ENCODE data around the gene YEATS4.

YEATS4 gene

GRCh38 chr12:69339999-69340398 lies 19.5 kb upstream of the YEATS4 start:
- Histone ChIP-seq H3K36me3 (ENCODE audit: control insufficient read depth in 5 of 5, insufficient read depth in 5 of 5, low read length in 5 of 5) (no peaks in the 10 kb centered on the region), H3K27me3 (ENCODE audit: control insufficient read depth in 5 of 5, insufficient read depth in 4 of 5, low read length in 5 of 5) (peaks cover 0 to 5% (median 0%) of the 10 kb centered on the region in 5 donors), H3K27ac (ENCODE audit: low read depth, low read length) (no peak overlapping the region), H3K4me1 (ENCODE audit: control insufficient read depth in 5 of 5, insufficient read depth in 5 of 5, low read length in 5 of 5) (peaks cover 0 to 8% (median 3%) of the 10 kb centered on the region in 5 donors), H3K9me3 (ENCODE audit: control insufficient read depth in 5 of 5, low read length in 5 of 5) (no peaks in the 10 kb centered on the region), H3K9ac (ENCODE audit: low read length in 5 of 5) (no peak overlapping the region), H3K4me3 (ENCODE audit: low read depth in 1 of 5, low read length in 5 of 5) (no peak overlapping the region)

- Histone ChIP-seq H3K9me3 (ENCODE audit: control insufficient read depth in 5 of 5, low read length in 5 of 5) (no peaks in the 10 kb centered on the region), H3K4me1 (ENCODE audit: control insufficient read depth in 5 of 5, insufficient read depth in 5 of 5, low read length in 5 of 5) (peaks cover 0 to 8% (median 3%) of the 10 kb centered on the region in 5 donors), H3K27ac (ENCODE audit: low read depth, low read length) (no peak overlapping the region)
Observed at GRCh38 chr12:69341328-69341727, 18.2 kb upstream of the YEATS4 start.

GRCh38 chr12:69342421-69342820 lies 17.1 kb upstream of the YEATS4 start:
- Histone ChIP-seq H3K9ac (ENCODE audit: low read length in 5 of 5) (no peak overlapping the region), H3K4me1 (ENCODE audit: control insufficient read depth in 5 of 5, insufficient read depth in 5 of 5, low read length in 5 of 5) (peaks cover 0 to 8% (median 3%) of the 10 kb centered on the region in 5 donors), H3K27ac (ENCODE audit: low read depth, low read length) (no peak overlapping the region), H3K27me3 (ENCODE audit: control insufficient read depth in 5 of 5, insufficient read depth in 4 of 5, low read length in 5 of 5) (peaks cover 0 to 5% (median 0%) of the 10 kb centered on the region in 5 donors), H3K9me3 (ENCODE audit: control insufficient read depth in 5 of 5, low read length in 5 of 5) (no peaks in the 10 kb centered on the region), H3K4me3 (ENCODE audit: low read depth in 1 of 5, low read length in 5 of 5) (no peak overlapping the region), H3K36me3 (ENCODE audit: control insufficient read depth in 5 of 5, insufficient read depth in 5 of 5, low read length in 5 of 5) (no peaks in the 10 kb centered on the region)

More at GRCh38 chr12:69341328-69341727, 18.2 kb upstream of the YEATS4 start:
- no peak overlapping the region for H3K4me3 ChIP-seq (ENCODE audit: low read depth in 1 of 5, low read length in 5 of 5)
- no peak overlapping the region for H3K9ac ChIP-seq (ENCODE audit: low read length in 5 of 5)
- no peaks in the 10 kb centered on the region for H3K36me3 ChIP-seq (ENCODE audit: control insufficient read depth in 5 of 5, insufficient read depth in 5 of 5, low read length in 5 of 5)
- peaks cover 0 to 5% (median 0%) of the 10 kb centered on the region in 5 donors for H3K27me3 ChIP-seq (ENCODE audit: control insufficient read depth in 5 of 5, insufficient read depth in 4 of 5, low read length in 5 of 5)

- H3K4me1 ChIP-seq (ENCODE audit: control insufficient read depth in 5 of 5, insufficient read depth in 5 of 5, low read length in 5 of 5) = peaks cover 0 to 3% (median 2%) of the 10 kb centered on the region in 5 donors
- H3K9ac ChIP-seq (ENCODE audit: low read length in 5 of 5) = no peak overlapping the region
- H3K27me3 ChIP-seq (ENCODE audit: control insufficient read depth in 5 of 5, insufficient read depth in 4 of 5, low read length in 5 of 5) = peaks cover 0 to 5% (median 0%) of the 10 kb centered on the region in 5 donors
- H3K9me3 ChIP-seq (ENCODE audit: control insufficient read depth in 5 of 5, low read length in 5 of 5) = no peaks in the 10 kb centered on the region
- H3K27ac ChIP-seq (ENCODE audit: low read depth, low read length) = no peak overlapping the region
- no peaks in the 10 kb centered on the region for H3K36me3 ChIP-seq (ENCODE audit: control insufficient read depth in 5 of 5, insufficient read depth in 5 of 5, low read length in 5 of 5)
- H3K4me3 ChIP-seq (ENCODE audit: low read depth in 1 of 5, low read length in 5 of 5) = no peak overlapping the region
Observed at GRCh38 chr12:69343357-69343756, 16.2 kb upstream of the YEATS4 start.

GRCh38 chr12:69343885-69344612 lies 15.5 kb upstream of the YEATS4 start:
- H3K27ac ChIP-seq (ENCODE audit: low read depth, low read length) = no peak overlapping the region
- H3K9me3 ChIP-seq (ENCODE audit: control insufficient read depth in 5 of 5, low read length in 5 of 5) = no peaks in the 10 kb centered on the region
- peaks cover 0 to 3% (median 0%) of the 10 kb centered on the region in 5 donors for H3K4me1 ChIP-seq (ENCODE audit: control insufficient read depth in 5 of 5, insufficient read depth in 5 of 5, low read length in 5 of 5)
- H3K9ac ChIP-seq (ENCODE audit: low read length in 5 of 5) = no peak overlapping the region
- H3K4me3 ChIP-seq (ENCODE audit: low read depth in 1 of 5, low read length in 5 of 5) = no peak overlapping the region
- peaks cover 0 to 5% (median 0%) of the 10 kb centered on the region in 5 donors for H3K27me3 ChIP-seq (ENCODE audit: control insufficient read depth in 5 of 5, insufficient read depth in 4 of 5, low read length in 5 of 5)
- H3K36me3 ChIP-seq (ENCODE audit: control insufficient read depth in 5 of 5, insufficient read depth in 5 of 5, low read length in 5 of 5) = no peaks in the 10 kb centered on the region

GRCh38 chr12:69345077-69345476 lies 14.5 kb upstream of the YEATS4 start:
- Histone ChIP-seq H3K9ac (ENCODE audit: low read length in 5 of 5) (no peak overlapping the region), H3K27ac (ENCODE audit: low read depth, low read length) (no peak overlapping the region), H3K36me3 (ENCODE audit: control insufficient read depth in 5 of 5, insufficient read depth in 5 of 5, low read length in 5 of 5) (no peaks in the 10 kb centered on the region), H3K9me3 (ENCODE audit: control insufficient read depth in 5 of 5, low read length in 5 of 5) (no peaks in the 10 kb centered on the region), H3K27me3 (ENCODE audit: control insufficient read depth in 5 of 5, insufficient read depth in 4 of 5, low read length in 5 of 5) (peaks cover 0 to 5% (median 0%) of the 10 kb centered on the region in 5 donors), H3K4me1 (ENCODE audit: control insufficient read depth in 5 of 5, insufficient read depth in 5 of 5, low read length in 5 of 5) (peaks cover 0 to 3% (median 0%) of the 10 kb centered on the region in 5 donors), H3K4me3 (ENCODE audit: low read depth in 1 of 5, low read length in 5 of 5) (no peak overlapping the region)

- Histone ChIP-seq H3K36me3 (ENCODE audit: control insufficient read depth in 5 of 5, insufficient read depth in 5 of 5, low read length in 5 of 5) (no peaks in the 10 kb centered on the region), H3K4me1 (ENCODE audit: control insufficient read depth in 5 of 5, insufficient read depth in 5 of 5, low read length in 5 of 5) (peaks cover 0 to 3% (median 0%) of the 10 kb centered on the region in 5 donors), H3K9ac (ENCODE audit: low read length in 5 of 5) (no peak overlapping the region), H3K9me3 (ENCODE audit: control insufficient read depth in 5 of 5, low read length in 5 of 5) (no peaks in the 10 kb centered on the region), H3K4me3 (ENCODE audit: low read depth in 1 of 5, low read length in 5 of 5) (no peak overlapping the region), H3K27me3 (ENCODE audit: control insufficient read depth in 5 of 5, insufficient read depth in 4 of 5, low read length in 5 of 5) (peaks cover 0 to 5% (median 0%) of the 10 kb centered on the region in 5 donors), H3K27ac (ENCODE audit: low read depth, low read length) (no peak overlapping the region)
Observed at GRCh38 chr12:69345742-69346141, 13.8 kb upstream of the YEATS4 start.

- Histone ChIP-seq H3K9ac (ENCODE audit: low read length in 5 of 5) (no peak within 1 kb of the TSS), H3K4me1 (ENCODE audit: control insufficient read depth in 5 of 5, insufficient read depth in 5 of 5, low read length in 5 of 5) (peaks cover 0 to 3% (median 0%) of the 10 kb centered on the region in 5 donors), H3K9me3 (ENCODE audit: control insufficient read depth in 5 of 5, low read length in 5 of 5) (no peaks in the 10 kb centered on the region), H3K27me3 (ENCODE audit: control insufficient read depth in 5 of 5, insufficient read depth in 4 of 5, low read length in 5 of 5) (no peaks in the 10 kb centered on the region), H3K36me3 (ENCODE audit: control insufficient read depth in 5 of 5, insufficient read depth in 5 of 5, low read length in 5 of 5) (no peaks in the 10 kb centered on the region), H3K4me3 (ENCODE audit: low read depth in 1 of 5, low read length in 5 of 5) (peak within 1 kb of the TSS in 4 of 5 donors; percentile 4 to 41 (median 20)), H3K27ac (ENCODE audit: low read depth, low read length) (no peak within 1 kb of the TSS)
Observed at GRCh38 chr12:69348162-69348938, 11.2 kb upstream of the YEATS4 start, which contains the start of gene LYZ. Gene LYZ (plus strand): TSS chr12:69348381. CDS start chr12:69348409, 28 bp downstream.

- Histone ChIP-seq H3K9ac (ENCODE audit: low read length in 5 of 5) (peak overlapping the region in 1 of 5 donors; percentile 21), H3K4me3 (ENCODE audit: low read depth in 1 of 5, low read length in 5 of 5) (no peak overlapping the region), H3K36me3 (ENCODE audit: control insufficient read depth in 5 of 5, insufficient read depth in 5 of 5, low read length in 5 of 5) (no peaks in the 10 kb centered on the region), H3K27ac (ENCODE audit: low read depth, low read length) (no peak overlapping the region), H3K27me3 (ENCODE audit: control insufficient read depth in 5 of 5, insufficient read depth in 4 of 5, low read length in 5 of 5) (no peaks in the 10 kb centered on the region), H3K4me1 (ENCODE audit: control insufficient read depth in 5 of 5, insufficient read depth in 5 of 5, low read length in 5 of 5) (no peaks in the 10 kb centered on the region), H3K9me3 (ENCODE audit: control insufficient read depth in 5 of 5, low read length in 5 of 5) (no peaks in the 10 kb centered on the region)
Observed at GRCh38 chr12:69350002-69350626, 9.4 kb upstream of the YEATS4 start.

Measured in subcutaneous abdominal adipose tissue (tissue), 5 donors.